ENCODE data around the gene MAST3. TPM values are rescaled to one million over a fixed set of nuclear protein-coding genes. Genes with fewer than 3 reads are reported as not detected.

The MAST3 gene
- total and polyA plus RNA-seq, 2 of the 13 experiments (the other 11 are each of a cell fraction or from before 2014, with no cell fraction given): 4.1 to 4.6 TPM

DNA sequence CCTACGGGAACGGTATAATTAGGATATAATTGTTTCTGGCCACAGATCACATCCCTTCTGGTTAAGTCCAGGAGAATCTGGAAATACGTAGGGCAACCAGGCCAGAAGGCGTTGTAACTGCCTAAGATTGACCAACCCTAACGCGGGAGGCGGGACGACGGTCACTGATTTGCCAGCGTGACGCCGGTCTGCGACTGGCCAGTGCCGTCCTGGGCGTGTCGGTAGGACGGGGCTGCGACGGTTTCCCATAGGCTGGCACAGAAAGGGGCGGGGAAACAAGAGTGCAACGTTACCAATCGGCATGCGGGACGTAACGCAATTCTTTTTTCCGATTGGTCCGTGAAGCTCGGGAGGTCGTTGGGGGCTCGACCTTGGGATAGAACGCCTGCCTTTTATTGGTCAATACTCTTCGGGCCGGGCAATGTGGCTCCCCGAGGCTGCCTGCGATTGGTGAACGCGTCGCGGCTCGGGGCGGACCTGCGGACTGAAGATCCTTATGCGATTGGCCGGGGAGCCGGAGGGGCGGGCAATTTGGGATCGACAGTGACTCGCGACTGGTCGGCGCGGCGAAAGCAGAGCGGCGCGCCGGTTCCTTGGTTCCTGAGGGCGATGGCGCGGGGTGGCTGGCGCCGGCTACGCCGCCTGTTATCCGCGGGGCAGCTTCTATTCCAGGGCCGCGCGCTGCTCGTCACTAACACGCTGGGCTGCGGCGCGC lies 95.3 kb downstream of the MAST3 start, which contains the start of gene MPV17L2 (continued):
- TF ChIP-seq, protein P1, sequence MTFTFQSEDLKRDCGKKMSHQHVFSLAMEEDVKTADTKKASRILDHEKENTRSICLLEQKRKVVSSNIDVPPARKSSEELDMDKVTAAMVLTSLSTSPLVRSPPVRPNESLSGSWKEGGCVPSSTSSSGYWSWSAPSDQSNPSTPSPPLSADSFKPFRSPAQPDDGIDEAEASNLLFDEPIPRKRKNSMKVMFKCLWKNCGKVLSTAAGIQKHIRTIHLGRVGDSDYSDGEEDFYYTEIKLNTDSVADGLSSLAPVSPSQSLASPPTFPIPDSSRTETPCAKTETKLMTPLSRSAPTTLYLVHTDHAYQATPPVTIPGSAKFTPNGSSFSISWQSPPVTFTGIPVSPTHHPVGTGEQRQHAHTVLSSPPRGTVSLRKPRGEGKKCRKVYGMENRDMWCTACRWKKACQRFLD (CRISPR knock-in tag; IDR thresholded peaks at IDR 0.05; ENCODE audit: borderline replicate concordance): no peak
- TF ChIP-seq ZBTB38 (CRISPR knock-in tag; IDR thresholded peaks at IDR 0.05) (0 out of 2 replicates have a peak, but pooled peaks have one; percentile 10), ZNF251 (CRISPR knock-in tag; IDR thresholded peaks at IDR 0.05) (no peak), RNF2 (conservative IDR thresholded peaks at IDR 0.05; ENCODE audit: low read depth) (no peak), ZNF75D (CRISPR knock-in tag; IDR thresholded peaks at IDR 0.05; ENCODE audit: borderline replicate concordance) (no peak), DNMT1 (CRISPR knock-in tag; IDR thresholded peaks at IDR 0.05) (no peak), CREM (IDR thresholded peaks at IDR 0.05) (peak; percentile 93), CREM (CRISPR knock-in tag; IDR thresholded peaks at IDR 0.05) (no peak), ZNF709 (CRISPR knock-in tag; IDR thresholded peaks at IDR 0.05) (no peak), ZSCAN22 (CRISPR knock-in tag; IDR thresholded peaks at IDR 0.05) (no peak), ZBTB3 (CRISPR knock-in tag; IDR thresholded peaks at IDR 0.05; ENCODE audit: borderline replicate concordance, low read depth) (no peak), KLF12 (CRISPR knock-in tag; IDR thresholded peaks at IDR 0.05; ENCODE audit: borderline replicate concordance) (no peak; the same call in none of the 2 replicates), BCL6 (CRISPR knock-in tag; IDR thresholded peaks at IDR 0.05) (no peak), ATF7 (IDR thresholded peaks at IDR 0.05) (no peak), ATF7 (CRISPR knock-in tag; IDR thresholded peaks at IDR 0.05) (no peak), ZNF878 (CRISPR knock-in tag; IDR thresholded peaks at IDR 0.05) (no peak), RFXAP (CRISPR knock-in tag; IDR thresholded peaks at IDR 0.05; ENCODE audit: borderline replicate concordance) (peak; percentile 99), NFYB (CRISPR knock-in tag; IDR thresholded peaks at IDR 0.05) (peak; percentile 98), NR2F6 (IDR thresholded peaks at IDR 0.05) (peak; percentile 86), NR2F6 (CRISPR knock-in tag; IDR thresholded peaks at IDR 0.05) (peak; percentile 64; the same call in 1 of the 2 replicates), ZNF607 (CRISPR knock-in tag; IDR thresholded peaks at IDR 0.05; ENCODE audit: borderline replicate concordance) (no peak), TEAD2 (CRISPR knock-in tag; IDR thresholded peaks at IDR 0.05) (no peak), PHF20 (CRISPR knock-in tag; IDR thresholded peaks at IDR 0.05) (no peak), NPAS2 (CRISPR knock-in tag; IDR thresholded peaks at IDR 0.05; ENCODE audit: borderline replicate concordance) (no peak)
- TF ChIP-seq, protein P2, sequence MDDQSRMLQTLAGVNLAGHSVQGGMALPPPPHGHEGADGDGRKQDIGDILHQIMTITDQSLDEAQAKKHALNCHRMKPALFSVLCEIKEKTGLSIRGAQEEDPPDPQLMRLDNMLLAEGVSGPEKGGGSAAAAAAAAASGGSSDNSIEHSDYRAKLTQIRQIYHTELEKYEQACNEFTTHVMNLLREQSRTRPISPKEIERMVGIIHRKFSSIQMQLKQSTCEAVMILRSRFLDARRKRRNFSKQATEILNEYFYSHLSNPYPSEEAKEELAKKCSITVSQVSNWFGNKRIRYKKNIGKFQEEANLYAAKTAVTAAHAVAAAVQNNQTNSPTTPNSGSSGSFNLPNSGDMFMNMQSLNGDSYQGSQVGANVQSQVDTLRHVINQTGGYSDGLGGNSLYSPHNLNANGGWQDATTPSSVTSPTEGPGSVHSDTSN (CRISPR knock-in tag; IDR thresholded peaks at IDR 0.05; ENCODE audit: borderline replicate concordance): no peak
- TF ChIP-seq, protein P3, sequence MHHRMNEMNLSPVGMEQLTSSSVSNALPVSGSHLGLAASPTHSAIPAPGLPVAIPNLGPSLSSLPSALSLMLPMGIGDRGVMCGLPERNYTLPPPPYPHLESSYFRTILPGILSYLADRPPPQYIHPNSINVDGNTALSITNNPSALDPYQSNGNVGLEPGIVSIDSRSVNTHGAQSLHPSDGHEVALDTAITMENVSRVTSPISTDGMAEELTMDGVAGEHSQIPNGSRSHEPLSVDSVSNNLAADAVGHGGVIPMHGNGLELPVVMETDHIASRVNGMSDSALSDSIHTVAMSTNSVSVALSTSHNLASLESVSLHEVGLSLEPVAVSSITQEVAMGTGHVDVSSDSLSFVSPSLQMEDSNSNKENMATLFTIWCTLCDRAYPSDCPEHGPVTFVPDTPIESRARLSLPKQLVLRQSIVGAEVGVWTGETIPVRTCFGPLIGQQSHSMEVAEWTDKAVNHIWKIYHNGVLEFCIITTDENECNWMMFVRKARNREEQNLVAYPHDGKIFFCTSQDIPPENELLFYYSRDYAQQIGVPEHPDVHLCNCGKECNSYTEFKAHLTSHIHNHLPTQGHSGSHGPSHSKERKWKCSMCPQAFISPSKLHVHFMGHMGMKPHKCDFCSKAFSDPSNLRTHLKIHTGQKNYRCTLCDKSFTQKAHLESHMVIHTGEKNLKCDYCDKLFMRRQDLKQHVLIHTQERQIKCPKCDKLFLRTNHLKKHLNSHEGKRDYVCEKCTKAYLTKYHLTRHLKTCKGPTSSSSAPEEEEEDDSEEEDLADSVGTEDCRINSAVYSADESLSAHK (CRISPR knock-in tag; IDR thresholded peaks at IDR 0.05; ENCODE audit: borderline replicate concordance): no peak
- TF ChIP-seq, protein P4, sequence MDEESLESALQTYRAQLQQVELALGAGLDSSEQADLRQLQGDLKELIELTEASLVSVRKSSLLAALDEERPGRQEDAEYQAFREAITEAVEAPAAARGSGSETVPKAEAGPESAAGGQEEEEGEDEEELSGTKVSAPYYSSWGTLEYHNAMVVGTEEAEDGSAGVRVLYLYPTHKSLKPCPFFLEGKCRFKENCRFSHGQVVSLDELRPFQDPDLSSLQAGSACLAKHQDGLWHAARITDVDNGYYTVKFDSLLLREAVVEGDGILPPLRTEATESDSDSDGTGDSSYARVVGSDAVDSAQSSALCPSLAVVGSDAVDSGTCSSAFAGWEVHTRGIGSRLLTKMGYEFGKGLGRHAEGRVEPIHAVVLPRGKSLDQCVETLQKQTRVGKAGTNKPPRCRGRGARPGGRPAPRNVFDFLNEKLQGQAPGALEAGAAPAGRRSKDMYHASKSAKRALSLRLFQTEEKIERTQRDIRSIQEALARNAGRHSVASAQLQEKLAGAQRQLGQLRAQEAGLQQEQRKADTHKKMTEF (CRISPR knock-in tag; IDR thresholded peaks at IDR 0.05): no peak

Measured in HepG2 (cell line).